ENCODE data around the gene MYLK. TPM values are rescaled to one million over a fixed set of nuclear protein-coding genes. Genes with fewer than 3 reads are reported as not detected.

Gene MYLK
- total and polyA plus RNA-seq, 9 of the 15 experiments (the other 6 are each of a cell fraction or from before 2014, with no cell fraction given): 0.11 to 0.53 (median 0.18) TPM; not detected in 2

DNA sequence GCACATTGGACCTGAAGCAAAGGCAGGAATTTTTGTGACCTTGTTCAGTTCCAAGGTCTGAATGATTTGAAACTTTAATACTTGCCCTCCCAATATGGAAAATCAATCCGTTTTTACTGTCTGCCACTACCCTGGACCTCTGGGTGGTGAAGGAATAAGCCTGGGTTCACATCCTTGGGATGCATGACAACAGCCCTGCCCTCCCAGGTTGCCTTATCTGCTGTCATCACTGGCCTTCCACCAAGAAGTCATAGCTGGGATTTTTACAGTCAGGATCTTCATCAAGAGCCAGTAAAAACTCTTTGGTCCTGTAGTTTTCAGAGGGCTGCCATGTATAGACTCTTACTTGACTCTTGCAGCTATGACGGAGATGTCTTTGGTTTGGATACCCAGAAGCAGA lies 128.6 kb downstream of the MYLK start (continued):
- no peak for TF ChIP-seq REST (IDR thresholded peaks at IDR 0.05; ENCODE audit: borderline replicate concordance)
- no peak for TF ChIP-seq REST (CRISPR knock-in tag; IDR thresholded peaks at IDR 0.05; ENCODE audit: low read depth)
- no peak for TF ChIP-seq FIP1L1 (IDR thresholded peaks at IDR 0.05; ENCODE audit: low read depth, low read length, poor library complexity, severe bottlenecking)
- TF ChIP-seq MAFF (IDR thresholded peaks at IDR 0.05; ENCODE audit: low read length): no peak

All from K562 (cell line).